ENCODE data around the gene DDX42.

The DDX42 gene

DNA sequence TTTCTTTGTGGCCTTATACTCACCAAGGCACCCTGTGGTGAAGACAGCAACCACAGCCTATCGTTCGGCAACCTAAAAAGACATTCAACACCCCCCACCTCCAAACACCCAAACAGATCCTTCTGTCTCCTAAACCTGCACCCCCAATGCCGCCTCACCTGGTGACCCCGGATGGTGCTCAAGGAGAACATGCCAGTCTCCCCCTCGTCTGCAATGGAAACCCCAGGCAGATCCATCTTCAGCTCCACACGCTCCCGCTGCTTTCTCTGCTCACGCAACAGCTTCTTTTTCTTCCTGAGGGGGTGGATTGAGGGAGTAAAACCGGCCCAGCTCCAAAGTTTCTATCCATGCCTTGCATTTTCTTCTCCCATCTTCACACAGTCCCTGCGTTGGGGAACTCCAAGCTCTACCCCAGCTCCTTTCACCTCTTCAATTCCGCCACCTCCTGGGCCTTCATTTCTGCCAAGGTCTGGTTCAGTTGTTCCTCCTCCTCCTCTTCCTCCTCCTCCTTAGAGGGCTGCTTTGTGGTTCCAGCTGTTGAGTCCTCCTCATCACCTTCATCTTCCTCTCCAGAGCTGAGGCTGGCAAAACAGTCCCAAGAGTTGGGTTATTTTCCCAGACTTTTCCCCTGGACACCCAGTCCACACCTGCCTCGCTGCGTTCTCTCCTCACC lies 49.8 kb downstream of the DDX42 start:
- DNase-seq (ENCODE audit: low read depth, low spot score), result no peak

- no peak for DNase-seq (ENCODE audit: low read depth, low spot score)
These were observed 50.4 kb downstream of the DDX42 start for GRCh38 chr17:63824362-63824761.

DNA sequence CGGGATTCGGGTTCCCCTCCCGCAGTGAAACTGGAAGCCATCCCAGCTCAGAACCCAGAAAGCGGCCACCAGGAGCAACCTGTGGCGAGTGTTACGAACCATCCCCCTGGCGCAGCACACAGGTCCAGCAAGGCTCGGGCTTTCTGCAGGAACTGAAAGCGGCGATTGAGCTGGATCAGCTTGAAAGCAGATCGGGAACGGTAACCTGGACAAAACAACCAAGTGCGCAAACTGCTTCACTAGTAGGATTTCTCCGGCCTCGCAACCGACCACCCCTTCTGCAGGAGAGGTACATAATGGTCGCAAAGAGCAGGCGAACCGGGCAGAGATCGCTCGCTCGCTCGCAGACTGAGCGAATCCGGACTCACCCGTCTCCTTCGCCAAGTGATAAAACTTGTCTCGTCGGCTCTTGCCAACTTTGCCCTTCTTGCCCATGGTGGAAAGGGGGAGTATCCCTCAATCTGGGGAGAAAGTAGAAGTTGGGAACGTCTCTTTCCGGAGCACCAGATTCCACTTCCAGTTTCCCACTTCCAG lies 52.6 kb downstream of the DDX42 start:
- DNase-seq (ENCODE audit: low read depth, low spot score), result no peak

- DNase-seq (ENCODE audit: low read depth, low spot score), result peak; percentile 93
These were observed 53.2 kb downstream of the DDX42 start, which contains the start of the genes FTSJ3 and PSMC5 for GRCh38 chr17:63827002-63827800. Gene FTSJ3, minus strand, starts transcription at chr17:63827663. Its CDS starts 761 bp downstream, at chr17:63826902. Gene PSMC5, plus strand, starts transcription at chr17:63827431. Its CDS starts 60 bp downstream, at chr17:63827491.

- DNase-seq (ENCODE audit: low read depth, low spot score), result no peak
These were observed 53.8 kb downstream of the DDX42 start for GRCh38 chr17:63827801-63828221.

GRCh38 chr17:63828936-63829335 lies 55.0 kb downstream of the DDX42 start:
- no peak for DNase-seq (ENCODE audit: low read depth, low spot score)

GRCh38 chr17:63830278-63830677 lies 56.3 kb downstream of the DDX42 start:
- no peak for DNase-seq (ENCODE audit: low read depth, low spot score)

DNA sequence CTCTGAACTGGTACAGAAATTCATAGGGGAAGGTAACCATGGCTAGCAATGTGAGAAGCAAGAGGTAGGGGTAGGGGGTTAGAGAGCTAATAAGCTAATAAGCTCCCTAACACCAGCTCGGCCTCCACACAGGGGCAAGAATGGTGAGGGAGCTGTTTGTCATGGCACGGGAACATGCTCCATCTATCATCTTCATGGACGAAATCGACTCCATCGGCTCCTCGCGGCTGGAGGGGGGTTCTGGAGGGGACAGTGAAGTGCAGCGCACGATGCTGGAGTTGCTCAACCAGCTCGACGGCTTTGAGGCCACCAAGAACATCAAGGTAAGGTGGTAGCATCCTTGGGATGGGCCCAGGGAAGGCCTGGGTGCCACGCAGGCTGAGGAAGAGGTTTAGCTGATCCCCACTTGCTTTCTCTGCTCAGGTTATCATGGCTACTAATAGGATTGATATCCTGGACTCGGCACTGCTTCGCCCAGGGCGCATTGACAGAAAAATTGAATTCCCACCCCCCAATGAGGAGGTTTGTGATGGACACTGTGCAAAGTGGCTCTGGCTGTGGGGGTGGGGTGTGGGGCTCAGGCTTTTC lies 57.0 kb downstream of the DDX42 start:
- no peak for DNase-seq (ENCODE audit: low read depth, low spot score)

GRCh38 chr17:63831505-63831904 lies 57.5 kb downstream of the DDX42 start:
- no peak for DNase-seq (ENCODE audit: low read depth, low spot score)

DNA sequence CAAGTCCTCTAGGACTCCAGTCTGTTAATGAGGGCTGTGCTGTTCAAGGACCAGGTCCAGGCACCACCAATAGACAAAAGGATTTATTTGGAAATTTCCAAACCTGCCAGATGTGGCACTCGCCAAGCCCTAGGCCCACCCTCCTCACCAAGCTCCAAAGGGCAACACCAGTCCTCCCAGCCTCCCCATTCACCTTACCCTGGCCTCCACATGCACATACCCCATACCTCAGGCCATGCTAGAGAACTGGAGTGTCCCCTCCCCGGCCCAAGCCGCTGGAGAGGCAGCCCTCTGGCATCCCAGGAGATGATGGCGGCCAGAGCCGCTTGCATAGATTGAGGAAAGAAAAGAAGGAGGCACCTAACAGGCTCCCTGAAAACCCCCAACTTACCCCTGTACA lies 58.0 kb downstream of the DDX42 start:
- no peak for DNase-seq (ENCODE audit: low read depth, low spot score)

GRCh38 chr17:63832455-63832854 lies 58.5 kb downstream of the DDX42 start:
- DNase-seq (ENCODE audit: low read depth, low spot score), result no peak

DNA sequence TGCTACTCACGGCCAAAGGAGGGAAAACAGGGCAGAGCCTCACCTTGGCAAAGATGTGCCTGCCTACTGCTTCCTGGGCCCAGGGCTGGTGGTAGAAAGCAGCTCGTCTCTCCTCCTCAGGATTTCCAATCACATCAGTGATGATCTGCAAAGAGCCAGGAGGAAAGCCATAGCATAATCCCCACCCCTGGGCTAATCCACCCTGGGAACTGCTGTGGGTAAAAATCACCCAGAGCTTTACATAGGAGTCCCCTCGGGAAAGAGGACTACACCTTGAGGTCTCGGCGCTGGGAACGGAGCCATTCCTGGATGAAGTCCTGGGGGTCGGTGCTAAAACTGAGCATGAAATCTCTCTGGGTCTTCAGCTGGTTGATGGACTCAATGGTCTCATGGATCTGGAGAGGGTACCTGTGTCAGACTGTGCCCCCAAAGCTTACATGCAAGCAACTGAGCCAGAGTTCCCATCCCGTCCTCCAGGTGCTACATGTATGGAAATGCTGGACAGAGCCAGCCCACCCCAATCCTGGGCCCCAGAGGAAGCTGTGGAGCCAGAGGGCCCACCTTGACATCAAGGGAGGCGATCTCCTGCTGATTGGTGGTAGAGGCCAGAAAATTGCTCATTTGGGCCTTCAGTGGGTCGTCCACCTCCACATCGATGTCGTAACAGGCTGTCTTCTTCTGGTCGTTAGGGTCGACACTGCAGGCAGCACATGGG lies 59.2 kb downstream of the DDX42 start:
- DNase-seq (ENCODE audit: low read depth, low spot score), result no peak

GRCh38 chr17:63833741-63834373 lies 59.9 kb downstream of the DDX42 start:
- no peak for DNase-seq (ENCODE audit: low read depth, low spot score)

GRCh38 chr17:63834431-63835166 lies 60.6 kb downstream of the DDX42 start:
- DNase-seq (ENCODE audit: low read depth, low spot score), result peak; percentile 37

DNA sequence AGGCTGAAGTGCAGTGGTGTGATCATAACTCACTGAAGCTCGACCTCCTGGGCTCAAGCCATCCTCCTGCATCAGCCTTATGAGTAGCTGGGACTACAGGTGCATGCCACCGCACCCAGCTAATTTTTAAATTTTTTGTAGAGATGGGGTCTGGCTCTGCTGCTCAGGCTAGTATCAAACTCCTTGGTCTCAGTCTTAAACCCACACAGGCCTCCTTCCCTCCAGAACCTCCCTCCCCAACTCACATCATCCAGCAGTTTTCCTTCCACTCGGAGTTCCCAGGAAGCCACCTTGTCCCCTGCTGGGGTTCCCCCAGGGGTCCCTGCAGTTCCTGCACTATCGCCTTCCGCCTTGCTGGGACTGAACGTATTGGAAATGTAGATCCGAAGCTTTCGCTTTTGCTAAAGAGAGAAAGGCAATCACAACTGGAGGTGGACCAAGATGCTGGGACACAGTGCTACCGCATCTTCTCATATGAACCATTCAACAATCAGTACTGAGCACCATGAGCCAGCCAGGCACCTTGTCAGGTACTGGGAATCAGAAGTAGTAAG lies 61.3 kb downstream of the DDX42 start:
- no peak for DNase-seq (ENCODE audit: low read depth, low spot score)

DNA sequence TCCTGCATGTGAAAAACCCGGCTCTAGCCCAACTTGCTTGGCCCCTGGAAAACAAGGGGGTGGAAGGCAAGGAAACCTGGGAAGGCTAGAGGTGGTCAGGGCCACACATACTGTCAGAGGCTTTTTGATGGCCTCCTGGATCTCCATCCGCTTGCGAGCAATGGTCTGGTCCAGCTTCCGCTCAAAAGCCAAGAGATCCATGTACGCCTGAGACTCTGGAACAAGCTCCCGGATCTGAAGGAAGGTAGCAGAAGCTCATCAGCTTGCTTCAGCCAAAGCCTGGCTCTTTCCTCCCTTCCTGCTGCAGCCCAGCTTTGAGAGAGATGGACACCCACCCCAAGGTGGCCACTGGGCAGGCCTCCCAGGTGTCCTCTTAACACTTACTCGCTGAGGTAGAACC lies 62.8 kb downstream of the DDX42 start:
- DNase-seq (ENCODE audit: low read depth, low spot score), result no peak

DNA sequence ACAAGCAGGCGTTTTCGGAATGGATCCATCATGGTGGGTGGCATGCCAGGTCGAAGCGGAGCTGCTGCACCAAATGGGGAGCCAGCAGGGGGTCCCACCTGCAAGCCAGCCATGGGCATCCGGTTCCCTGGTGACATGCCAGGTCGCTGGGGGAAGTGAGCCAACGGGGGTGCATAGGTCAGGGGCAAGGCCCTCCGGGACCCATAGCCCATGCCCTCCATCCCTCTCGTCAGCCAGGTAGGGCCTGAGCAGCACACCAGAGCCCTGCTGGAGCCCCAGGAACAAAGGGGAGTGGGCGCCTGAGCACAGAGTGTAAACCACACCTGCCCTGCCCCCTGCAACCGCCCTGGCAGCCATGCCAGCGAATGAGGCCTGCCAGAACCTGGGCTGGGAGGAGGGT lies 63.5 kb downstream of the DDX42 start:
- no peak for DNase-seq (ENCODE audit: low read depth, low spot score)

DNA sequence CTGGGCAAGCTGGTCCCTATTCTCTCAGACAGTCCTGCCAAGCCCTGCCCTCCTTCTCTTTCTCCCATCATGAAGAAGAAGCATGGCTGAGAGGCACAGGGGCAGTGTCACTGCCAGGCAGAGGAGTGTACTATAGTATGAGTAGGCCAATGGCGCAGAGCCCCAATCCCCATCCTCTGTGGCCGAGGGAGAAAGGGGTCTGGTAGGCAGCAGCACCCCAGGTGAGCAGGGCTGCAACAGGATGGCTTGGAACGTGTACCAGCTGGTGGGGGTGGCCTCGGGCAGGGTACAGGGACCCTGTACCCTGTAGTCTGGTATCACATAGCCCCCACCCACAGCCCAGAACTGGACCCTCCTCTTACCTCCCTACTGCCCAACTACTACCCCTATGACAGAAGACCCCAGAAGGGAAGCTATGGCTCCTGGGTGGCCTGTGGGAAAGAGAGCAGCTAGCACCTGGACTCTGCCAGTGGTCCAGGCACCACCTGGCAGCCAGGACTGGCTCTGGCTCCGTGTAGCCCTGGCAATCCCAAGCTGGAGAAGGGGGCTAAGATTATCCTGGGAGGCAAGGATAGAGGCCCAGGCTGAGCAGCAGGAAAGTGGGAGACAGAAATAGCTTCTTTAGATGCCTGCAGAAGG lies 64.1 kb downstream of the DDX42 start:
- DNase-seq (ENCODE audit: low read depth, low spot score), result no peak

GRCh38 chr17:63838631-63839171 lies 64.7 kb downstream of the DDX42 start:
- no peak for DNase-seq (ENCODE audit: low read depth, low spot score)
